ENCODE measurements around the gene ANTXR1. TPM values are rescaled to one million over a fixed set of nuclear protein-coding genes. Genes with fewer than 3 reads are reported as not detected.

Gene ANTXR1
- total and polyA plus RNA-seq, 9 of the 15 experiments (the other 6 are each of a cell fraction or from before 2014, with no cell fraction given): 0.07 to 1.00 (median 0.54) TPM

- no peak for TF ChIP-seq ZNF57 (CRISPR knock-in tag; IDR thresholded peaks at IDR 0.05)
- no peak for TF ChIP-seq NFRKB (IDR thresholded peaks at IDR 0.05; ENCODE audit: low read depth)
- TF ChIP-seq STAT5B (CRISPR knock-in tag; IDR thresholded peaks at IDR 0.05): no peak
- TF ChIP-seq POLR3G (IDR thresholded peaks at IDR 0.05; ENCODE audit: extremely low read depth, insufficient read length, insufficient replicate concordance): no peak
- TF ChIP-seq GTF2E2 (tag; IDR thresholded peaks at IDR 0.05): no peak
- TF ChIP-seq ZBTB5 (IDR thresholded peaks at IDR 0.05): no peak
- no peak for TF ChIP-seq FOSL1 (tag; conservative IDR thresholded peaks at IDR 0.05)
- TF ChIP-seq ZNF398 (CRISPR knock-in tag; IDR thresholded peaks at IDR 0.05): no peak
- no peak for TF ChIP-seq ASH1L (IDR thresholded peaks at IDR 0.05; ENCODE audit: borderline replicate concordance, low read depth, partially characterized antibody)
- no peak for TF ChIP-seq KLF6 (CRISPR knock-in tag; IDR thresholded peaks at IDR 0.05; ENCODE audit: borderline replicate concordance)
- no peak for TF ChIP-seq RBBP5 (IDR thresholded peaks at IDR 0.05; ENCODE audit: borderline replicate concordance, insufficient read depth, low read length, poor library complexity, severe bottlenecking)
- peak; percentile 47 for TF ChIP-seq TAL1 (IDR thresholded peaks at IDR 0.05)
- TF ChIP-seq SMARCE1 (IDR thresholded peaks at IDR 0.05): peak; percentile 22; the same call in 1 of the 2 replicates
- no peak for TF ChIP-seq DNMT1 (IDR thresholded peaks at IDR 0.05)
- no peak for TF ChIP-seq ZBTB8A (IDR thresholded peaks at IDR 0.05; ENCODE audit: partially characterized antibody)
- TF ChIP-seq HDAC1 (IDR thresholded peaks at IDR 0.05): no peak
- no peak for TF ChIP-seq E2F3 (CRISPR knock-in tag; IDR thresholded peaks at IDR 0.05)
- no peak for TF ChIP-seq ZNF384 (IDR thresholded peaks at IDR 0.05; ENCODE audit: low read depth, low read length)
- no peak for TF ChIP-seq ZEB2 (IDR thresholded peaks at IDR 0.05)
- TF ChIP-seq POLR2AphosphoS5 (IDR thresholded peaks at IDR 0.05; ENCODE audit: control insufficient read depth, insufficient read depth, low read depth, low read length): no peak
Observed at GRCh38 chr2:69097891-69098655, 85.1 kb downstream of the ANTXR1 start (continued).
